NB4 (cell line): ENCODE measurements around the gene MRPL16.
"Not testable (repeated sequence)": the region's sequence is repeated elsewhere in the genome, so short reads cannot be mapped to it uniquely, and the experiment has no call there.

Source experiments
- DNase-seq: peaks from one replicate; pipeline ENCODE4 v3.0.0; 2010; ENCODE audit warnings: low read depth
- H3K4me3 ChIP-seq: one replicate; pipeline ENCODE4 v1.5.1; 2011; ENCODE audit warnings: mild to moderate bottlenecking, low read depth, low read length, moderate library complexity
- MYC ChIP-seq: IDR thresholded peaks from 2 replicates; pipeline ENCODE4 v1.6.1; 2011; ENCODE audit warnings: low read depth, low read length
- POLR2A ChIP-seq: IDR thresholded peaks from 2 replicates; pipeline ENCODE4 v1.6.1; 2011; ENCODE audit warnings: mild to moderate bottlenecking; ENCODE audit not compliant: insufficient read length; ENCODE audit errors: extremely low read depth
- TF ChIP-seq, protein P1 (sequence below): IDR thresholded peaks from 2 replicates; pipeline ENCODE4 v1.6.1; 2011; ENCODE audit warnings: low read depth, low read length
- TF ChIP-seq, protein P2 (sequence below): IDR thresholded peaks from one replicate; pipeline ENCODE4 v1.5.1; 2012; ENCODE audit warnings: low read depth, low read length

Gene MRPL16

DNA sequence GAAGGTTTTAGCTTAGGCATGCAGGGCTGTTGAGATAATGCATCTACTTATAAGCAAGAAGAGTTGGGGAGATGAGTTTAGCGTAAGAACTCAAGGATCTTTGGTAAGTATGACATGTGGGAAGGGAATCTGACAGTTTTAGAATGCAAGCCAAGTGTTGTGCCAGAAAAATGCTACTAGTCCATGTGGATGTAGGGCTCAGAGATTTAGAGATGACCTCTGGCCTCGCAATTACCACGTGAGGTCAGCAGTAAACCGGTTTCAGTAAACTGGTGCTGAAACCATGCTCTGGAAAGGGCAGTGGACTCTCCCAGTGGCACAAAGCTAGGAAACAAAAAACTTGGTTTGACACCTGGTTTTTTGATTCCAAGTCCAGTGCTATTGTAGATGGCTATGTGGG lies 18.9 kb downstream of the MRPL16 start:
- TF ChIP-seq, protein P1, sequence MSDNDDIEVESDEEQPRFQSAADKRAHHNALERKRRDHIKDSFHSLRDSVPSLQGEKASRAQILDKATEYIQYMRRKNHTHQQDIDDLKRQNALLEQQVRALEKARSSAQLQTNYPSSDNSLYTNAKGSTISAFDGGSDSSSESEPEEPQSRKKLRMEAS = no peak
- TF ChIP-seq MYC = no peak
- TF ChIP-seq POLR2A = no peak
- TF ChIP-seq, protein P2, sequence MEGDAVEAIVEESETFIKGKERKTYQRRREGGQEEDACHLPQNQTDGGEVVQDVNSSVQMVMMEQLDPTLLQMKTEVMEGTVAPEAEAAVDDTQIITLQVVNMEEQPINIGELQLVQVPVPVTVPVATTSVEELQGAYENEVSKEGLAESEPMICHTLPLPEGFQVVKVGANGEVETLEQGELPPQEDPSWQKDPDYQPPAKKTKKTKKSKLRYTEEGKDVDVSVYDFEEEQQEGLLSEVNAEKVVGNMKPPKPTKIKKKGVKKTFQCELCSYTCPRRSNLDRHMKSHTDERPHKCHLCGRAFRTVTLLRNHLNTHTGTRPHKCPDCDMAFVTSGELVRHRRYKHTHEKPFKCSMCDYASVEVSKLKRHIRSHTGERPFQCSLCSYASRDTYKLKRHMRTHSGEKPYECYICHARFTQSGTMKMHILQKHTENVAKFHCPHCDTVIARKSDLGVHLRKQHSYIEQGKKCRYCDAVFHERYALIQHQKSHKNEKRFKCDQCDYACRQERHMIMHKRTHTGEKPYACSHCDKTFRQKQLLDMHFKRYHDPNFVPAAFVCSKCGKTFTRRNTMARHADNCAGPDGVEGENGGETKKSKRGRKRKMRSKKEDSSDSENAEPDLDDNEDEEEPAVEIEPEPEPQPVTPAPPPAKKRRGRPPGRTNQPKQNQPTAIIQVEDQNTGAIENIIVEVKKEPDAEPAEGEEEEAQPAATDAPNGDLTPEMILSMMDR = no peak
- DNase-seq = no peak
- H3K4me3 ChIP-seq = no peak overlapping the region

DNA sequence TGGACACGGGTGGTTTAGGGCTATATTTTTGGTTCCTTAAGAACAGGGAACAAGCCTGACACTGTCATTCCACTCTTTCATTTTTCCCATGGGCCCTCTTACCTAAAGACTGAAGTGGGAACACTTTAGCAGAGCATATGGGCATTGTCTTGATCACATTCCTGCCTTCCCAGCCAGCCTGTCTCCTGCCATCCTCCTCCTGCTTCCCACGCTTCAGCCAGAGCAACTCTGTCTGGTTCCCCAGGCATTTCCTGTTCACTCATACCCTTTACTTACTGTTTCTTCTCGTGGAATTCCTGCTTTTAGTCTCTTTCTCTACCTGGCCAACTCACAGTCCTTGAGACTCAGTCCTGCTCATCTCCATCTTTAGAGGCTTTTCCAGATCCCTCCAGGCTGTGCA lies 22.8 kb downstream of the MRPL16 start:
- TF ChIP-seq MYC (no peak), POLR2A (no peak)
- DNase-seq = no peak
- H3K4me3 ChIP-seq = no peak overlapping the region

DNA sequence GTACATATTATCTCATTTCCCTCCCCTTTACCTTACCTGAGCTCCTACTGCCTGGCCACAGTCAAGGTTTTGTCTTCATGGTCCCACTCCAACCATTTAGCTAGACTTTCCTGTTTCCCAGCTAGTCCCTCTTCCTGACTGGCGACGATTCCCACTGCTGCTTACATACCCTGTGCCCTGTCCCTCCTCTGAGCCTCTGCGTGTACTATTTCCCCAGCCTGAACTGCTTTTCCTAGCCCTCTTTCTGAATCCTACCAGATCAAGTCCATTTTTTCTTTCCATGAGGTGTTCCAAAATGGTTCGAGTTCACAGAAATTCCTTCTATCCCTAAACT lies 23.4 kb downstream of the MRPL16 start:
- no peak overlapping the region for H3K4me3 ChIP-seq

DNA sequence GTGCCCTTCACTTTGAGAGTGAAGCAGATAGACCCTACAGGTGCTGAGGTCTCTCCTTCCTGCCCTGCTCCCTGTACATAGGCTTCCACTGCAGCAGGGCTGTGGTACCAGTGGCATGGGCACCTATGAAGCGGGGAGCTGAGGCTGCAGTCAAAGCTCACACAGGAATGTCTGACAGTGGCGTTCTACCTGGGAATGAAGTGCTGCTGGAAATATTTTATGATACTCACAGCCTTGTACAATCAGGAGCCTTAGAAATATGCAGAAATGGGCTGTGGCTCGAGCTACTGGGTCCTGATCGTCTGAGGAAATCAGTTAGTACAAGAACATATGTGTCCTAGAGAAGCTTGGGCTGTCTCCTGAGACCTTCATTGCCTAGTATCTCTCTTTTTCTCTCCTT lies 24.8 kb downstream of the MRPL16 start:
- no peak overlapping the region for H3K4me3 ChIP-seq
- no peak for DNase-seq
- TF ChIP-seq, protein P2 = no peak
- TF ChIP-seq, protein P1 = no peak
- TF ChIP-seq POLR2A (no peak), MYC (no peak)

More for the DNA sequence above, 23.4 kb downstream of the MRPL16 start:
- no peak for DNase-seq
- TF ChIP-seq, protein P2 = no peak
- TF ChIP-seq MYC (no peak), POLR2A (no peak)
- TF ChIP-seq, protein P1 = no peak

DNA sequence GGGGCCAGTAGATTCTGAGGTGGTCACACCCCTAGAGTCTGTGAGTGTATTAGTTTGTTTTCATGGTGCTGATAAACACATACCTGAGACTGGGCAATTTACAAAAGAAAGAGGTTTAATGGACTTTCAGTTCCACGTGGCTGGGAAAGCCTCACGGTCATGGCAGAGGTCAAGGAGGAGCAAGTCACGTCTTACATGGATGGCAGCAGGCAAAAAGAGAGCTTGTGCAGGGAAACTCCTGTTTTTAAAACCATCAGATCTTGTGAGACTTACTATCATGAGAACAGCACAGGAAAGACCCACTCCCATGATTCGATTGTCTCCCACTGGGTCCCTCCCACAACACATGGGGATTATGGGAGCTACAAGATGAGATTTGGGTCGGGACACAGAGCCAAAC lies 26.1 kb downstream of the MRPL16 start:
- H3K4me3 ChIP-seq, DNase-seq: not testable (repeated sequence)

DNA sequence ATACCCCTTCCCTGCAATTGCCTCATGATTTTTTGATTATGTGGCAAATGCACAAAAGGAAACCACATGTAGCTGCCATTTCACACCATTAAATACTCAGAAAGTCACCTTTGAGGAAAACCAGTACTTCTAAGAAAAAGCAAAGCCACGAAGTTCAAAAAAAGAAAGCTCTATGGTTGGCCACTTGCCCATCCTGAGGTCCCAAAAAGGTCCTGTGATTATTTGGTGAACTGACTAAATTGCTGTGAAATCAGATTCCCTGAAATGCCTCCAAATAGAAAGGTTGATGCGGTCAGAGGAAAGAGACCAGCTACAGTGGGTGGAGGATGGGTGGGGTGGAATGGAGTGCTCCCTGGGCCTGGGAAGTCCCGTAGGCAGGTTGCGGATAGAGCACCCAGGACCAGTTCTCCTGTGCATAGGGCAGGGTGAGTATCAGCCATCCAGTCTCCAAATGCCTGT lies 26.9 kb downstream of the MRPL16 start:
- no peak for DNase-seq
- TF ChIP-seq, protein P2 = no peak
- TF ChIP-seq, protein P1 = no peak
- TF ChIP-seq MYC = no peak
- no peak for TF ChIP-seq POLR2A
- no peak overlapping the region for H3K4me3 ChIP-seq

DNA sequence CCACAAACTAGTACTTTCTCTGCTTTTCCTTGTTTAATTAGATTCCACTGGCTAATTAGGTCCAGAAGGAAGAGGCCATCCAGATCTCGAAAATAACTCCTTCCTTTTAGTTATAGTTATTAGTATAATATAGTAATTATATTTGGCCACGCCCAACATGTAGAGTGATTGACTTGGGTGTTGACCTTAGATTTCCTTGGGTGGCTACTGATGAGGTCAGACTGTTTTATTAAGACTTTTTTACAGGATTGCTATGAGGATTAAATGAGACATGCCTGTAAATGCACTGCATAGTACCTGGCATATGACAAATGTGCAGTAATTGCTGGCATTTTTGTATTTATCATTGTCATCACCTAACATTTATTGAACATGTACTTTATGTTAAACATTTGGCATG lies 28.5 kb downstream of the MRPL16 start:
- no peak for DNase-seq
- H3K4me3 ChIP-seq = no peak overlapping the region
- TF ChIP-seq MYC = no peak
- TF ChIP-seq, protein P2 = no peak
- TF ChIP-seq, protein P1 = no peak
- TF ChIP-seq POLR2A = no peak
